K562 (cell line): ENCODE results near the gene CDCA5. TPM values are rescaled to one million over a fixed set of nuclear protein-coding genes. Genes with fewer than 3 reads are reported as not detected.

Experiments
- BRD9 ChIP-seq: fragments of 450-650 bp; IDR thresholded peaks from 2 replicates; pipeline ENCODE4 v1.6.1; 2018; ENCODE audit warnings: low read depth; ENCODE audit not compliant: partially characterized antibody
- PTBP1 ChIP-seq: fragments of 200-400 bp; formaldehyde crosslinking; IDR thresholded peaks from 2 replicates; pipeline ENCODE4 v1.6.1; 2017; ENCODE audit warnings: low read depth, low read length
- SNIP1 ChIP-seq: fragments of 450-650 bp; IDR thresholded peaks from 2 replicates; pipeline ENCODE4 v1.7.1; 2017; ENCODE audit warnings: low read depth, mild to moderate bottlenecking
- polyA plus RNA-seq, 8 experiments: library from polyadenylated mRNA; depleted of rRNA in 4 of 8; stranded (reverse) in 5 of 8; unstranded in 3 of 8; fragments of >200 nt; fragmentation: Nextera tagmentation in 2 of 8; fragmentation: Illumina TruSeq in 1 of 8; extraction: Ambion mirVana in 2 of 8; extraction: Trizol in 1 of 8; gene quantifications; 2 replicates each; pipeline versions ENCODE4 v1.2.1 to v1.2.3, GENCODE V29; 2011 to 2014; ENCODE audit warnings: inconsistent platforms in 1 of 8, missing spikeins in 1 of 8
- total RNA-seq, 7 experiments: library from RNA; depleted of rRNA in 6 of 7; stranded (reverse); fragments of >200 nt in 6 of 7; fragmentation: Illumina TruSeq in 2 of 7; extraction: Trizol in 2 of 7; gene quantifications; 2 replicates each; pipeline versions ENCODE4 v1.2.1 to v1.2.3, GENCODE V29; 2011 to 2021; ENCODE audit warnings: low replicate concordance in 1 of 7
- TF ChIP-seq, protein P1 (sequence below): fragments of 200-800 bp; sonication (Bioruptor generic); IDR thresholded peaks from 2 replicates; pipeline ENCODE4 v1.6.1; 2017; ENCODE audit warnings: missing genetic modification characterization, missing compliant biosample characterization
- TF ChIP-seq, protein P2 (sequence below), 2 experiments: fragments of 450-650 bp; formaldehyde crosslinking in 1 of 2; IDR thresholded peaks; 2 replicates each; pipeline versions ENCODE4 v1.4.0 to v1.6.1; 2014 to 2020; ENCODE audit warnings: mild to moderate bottlenecking in 2 of 2, borderline replicate concordance in 1 of 2, low read depth in 1 of 2
- TF ChIP-seq, protein P3 (sequence below): sonication (generic); formaldehyde crosslinking; IDR thresholded peaks from 2 replicates; pipeline ENCODE4 v1.8.1; 2022; ENCODE audit warnings: missing genetic modification reagents

Gene CDCA5
- total and polyA plus RNA-seq, 9 of the 15 experiments (the other 6 are each of a cell fraction or from before 2014, with no cell fraction given), result 18.9 to 94.3 (median 64.6) TPM

DNA sequence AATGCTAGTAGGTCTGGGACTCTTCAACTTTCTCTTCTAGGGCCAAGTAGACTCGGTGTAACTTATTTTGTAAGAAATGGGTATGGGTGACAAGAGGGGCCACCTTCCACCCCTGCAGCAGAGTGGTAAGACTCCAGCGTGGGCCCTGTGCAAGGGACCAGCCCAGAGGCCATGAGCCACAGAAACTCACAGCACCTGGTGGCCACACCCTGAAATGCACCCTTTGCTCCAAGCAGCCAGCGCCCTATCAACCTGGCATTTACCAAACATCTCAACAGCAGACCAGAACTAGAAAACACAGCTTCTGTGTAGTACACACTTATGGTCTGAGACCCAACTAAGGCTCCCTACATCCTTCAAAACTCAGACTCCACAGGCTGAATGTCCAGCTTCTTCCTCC is 5.7 kb downstream of the CDCA5 start (continued):
- TF ChIP-seq, protein P1, sequence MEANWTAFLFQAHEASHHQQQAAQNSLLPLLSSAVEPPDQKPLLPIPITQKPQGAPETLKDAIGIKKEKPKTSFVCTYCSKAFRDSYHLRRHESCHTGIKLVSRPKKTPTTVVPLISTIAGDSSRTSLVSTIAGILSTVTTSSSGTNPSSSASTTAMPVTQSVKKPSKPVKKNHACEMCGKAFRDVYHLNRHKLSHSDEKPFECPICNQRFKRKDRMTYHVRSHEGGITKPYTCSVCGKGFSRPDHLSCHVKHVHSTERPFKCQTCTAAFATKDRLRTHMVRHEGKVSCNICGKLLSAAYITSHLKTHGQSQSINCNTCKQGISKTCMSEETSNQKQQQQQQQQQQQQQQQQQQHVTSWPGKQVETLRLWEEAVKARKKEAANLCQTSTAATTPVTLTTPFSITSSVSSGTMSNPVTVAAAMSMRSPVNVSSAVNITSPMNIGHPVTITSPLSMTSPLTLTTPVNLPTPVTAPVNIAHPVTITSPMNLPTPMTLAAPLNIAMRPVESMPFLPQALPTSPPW (CRISPR knock-in tag), result peak; percentile 13; the same call in 1 of the 2 replicates
- TF ChIP-seq, protein P2, sequence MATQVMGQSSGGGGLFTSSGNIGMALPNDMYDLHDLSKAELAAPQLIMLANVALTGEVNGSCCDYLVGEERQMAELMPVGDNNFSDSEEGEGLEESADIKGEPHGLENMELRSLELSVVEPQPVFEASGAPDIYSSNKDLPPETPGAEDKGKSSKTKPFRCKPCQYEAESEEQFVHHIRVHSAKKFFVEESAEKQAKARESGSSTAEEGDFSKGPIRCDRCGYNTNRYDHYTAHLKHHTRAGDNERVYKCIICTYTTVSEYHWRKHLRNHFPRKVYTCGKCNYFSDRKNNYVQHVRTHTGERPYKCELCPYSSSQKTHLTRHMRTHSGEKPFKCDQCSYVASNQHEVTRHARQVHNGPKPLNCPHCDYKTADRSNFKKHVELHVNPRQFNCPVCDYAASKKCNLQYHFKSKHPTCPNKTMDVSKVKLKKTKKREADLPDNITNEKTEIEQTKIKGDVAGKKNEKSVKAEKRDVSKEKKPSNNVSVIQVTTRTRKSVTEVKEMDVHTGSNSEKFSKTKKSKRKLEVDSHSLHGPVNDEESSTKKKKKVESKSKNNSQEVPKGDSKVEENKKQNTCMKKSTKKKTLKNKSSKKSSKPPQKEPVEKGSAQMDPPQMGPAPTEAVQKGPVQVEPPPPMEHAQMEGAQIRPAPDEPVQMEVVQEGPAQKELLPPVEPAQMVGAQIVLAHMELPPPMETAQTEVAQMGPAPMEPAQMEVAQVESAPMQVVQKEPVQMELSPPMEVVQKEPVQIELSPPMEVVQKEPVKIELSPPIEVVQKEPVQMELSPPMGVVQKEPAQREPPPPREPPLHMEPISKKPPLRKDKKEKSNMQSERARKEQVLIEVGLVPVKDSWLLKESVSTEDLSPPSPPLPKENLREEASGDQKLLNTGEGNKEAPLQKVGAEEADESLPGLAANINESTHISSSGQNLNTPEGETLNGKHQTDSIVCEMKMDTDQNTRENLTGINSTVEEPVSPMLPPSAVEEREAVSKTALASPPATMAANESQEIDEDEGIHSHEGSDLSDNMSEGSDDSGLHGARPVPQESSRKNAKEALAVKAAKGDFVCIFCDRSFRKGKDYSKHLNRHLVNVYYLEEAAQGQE (IDR thresholded peaks at IDR 0.05; ENCODE audit: borderline replicate concordance), result peak; percentile 60; the same call in 1 of the 2 replicates
- TF ChIP-seq, protein P2 (CRISPR knock-in tag; IDR thresholded peaks at IDR 0.05; ENCODE audit: low read depth), result no peak
- TF ChIP-seq, protein P3, sequence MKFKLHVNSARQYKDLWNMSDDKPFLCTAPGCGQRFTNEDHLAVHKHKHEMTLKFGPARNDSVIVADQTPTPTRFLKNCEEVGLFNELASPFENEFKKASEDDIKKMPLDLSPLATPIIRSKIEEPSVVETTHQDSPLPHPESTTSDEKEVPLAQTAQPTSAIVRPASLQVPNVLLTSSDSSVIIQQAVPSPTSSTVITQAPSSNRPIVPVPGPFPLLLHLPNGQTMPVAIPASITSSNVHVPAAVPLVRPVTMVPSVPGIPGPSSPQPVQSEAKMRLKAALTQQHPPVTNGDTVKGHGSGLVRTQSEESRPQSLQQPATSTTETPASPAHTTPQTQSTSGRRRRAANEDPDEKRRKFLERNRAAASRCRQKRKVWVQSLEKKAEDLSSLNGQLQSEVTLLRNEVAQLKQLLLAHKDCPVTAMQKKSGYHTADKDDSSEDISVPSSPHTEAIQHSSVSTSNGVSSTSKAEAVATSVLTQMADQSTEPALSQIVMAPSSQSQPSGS (CRISPR knock-in tag), result no peak
- TF ChIP-seq BRD9, result no peak
- TF ChIP-seq SNIP1, result no peak
- TF ChIP-seq PTBP1, result no peak
